Retinal pigment epithelial cell (primary cell): ENCODE measurements around the gene KIAA1217.

Source experiments
- DNase-seq: peaks from one replicate; pipeline ENCODE4 v3.0.0-alpha.2; 2010; ENCODE audit warnings: low read depth
- H3K4me3 ChIP-seq: 2 replicates; pipeline ENCODE4 v1.5.1; 2011; ENCODE audit warnings: mild to moderate bottlenecking, low read length, control low read depth, moderate library complexity
- TF ChIP-seq, protein P1 (sequence below): conservative IDR thresholded peaks from 2 replicates; pipeline ENCODE4 v1.5.1; 2011; ENCODE audit warnings: low read depth, low read length, control low read depth, inconsistent platforms

Gene KIAA1217

DNA sequence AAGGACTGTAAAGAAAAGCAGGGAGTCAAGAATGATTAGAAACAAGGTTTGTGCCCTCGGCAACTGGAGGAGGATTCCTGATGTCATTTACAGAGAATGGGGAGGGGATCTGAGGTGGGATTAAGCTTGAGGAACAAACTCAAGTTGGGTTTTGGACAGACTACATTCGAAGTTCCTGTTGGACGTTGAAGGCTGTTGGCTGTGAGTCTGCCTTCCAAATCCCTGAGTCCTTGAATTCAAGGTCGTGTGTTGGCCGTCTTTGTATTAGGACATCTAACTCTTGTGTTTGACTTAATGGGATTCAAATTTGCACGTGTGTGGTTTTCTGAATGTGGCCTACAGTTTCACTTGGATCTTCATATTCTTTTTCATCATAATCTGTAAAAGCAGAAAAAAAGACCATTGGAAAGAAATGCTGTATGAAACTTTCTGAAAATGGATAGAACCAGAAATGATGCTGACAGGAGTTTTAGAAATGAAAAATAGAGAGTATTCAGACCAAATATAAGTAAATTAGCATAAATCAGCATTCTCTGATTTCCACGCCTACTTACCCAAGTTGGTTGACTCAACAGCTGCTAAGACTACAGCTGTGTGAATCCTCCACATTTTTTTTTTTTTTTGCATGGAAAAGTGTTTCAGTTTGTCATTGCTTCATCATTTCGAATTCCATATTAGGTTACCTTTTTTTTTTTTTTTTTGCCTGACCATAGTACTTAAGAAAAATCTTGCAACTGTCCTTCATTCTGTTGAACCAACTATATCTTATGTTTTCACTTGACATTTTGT, 94.8 kb downstream of the KIAA1217 start:
- H3K4me3 ChIP-seq, result no peak overlapping the region
- TF ChIP-seq, protein P1, sequence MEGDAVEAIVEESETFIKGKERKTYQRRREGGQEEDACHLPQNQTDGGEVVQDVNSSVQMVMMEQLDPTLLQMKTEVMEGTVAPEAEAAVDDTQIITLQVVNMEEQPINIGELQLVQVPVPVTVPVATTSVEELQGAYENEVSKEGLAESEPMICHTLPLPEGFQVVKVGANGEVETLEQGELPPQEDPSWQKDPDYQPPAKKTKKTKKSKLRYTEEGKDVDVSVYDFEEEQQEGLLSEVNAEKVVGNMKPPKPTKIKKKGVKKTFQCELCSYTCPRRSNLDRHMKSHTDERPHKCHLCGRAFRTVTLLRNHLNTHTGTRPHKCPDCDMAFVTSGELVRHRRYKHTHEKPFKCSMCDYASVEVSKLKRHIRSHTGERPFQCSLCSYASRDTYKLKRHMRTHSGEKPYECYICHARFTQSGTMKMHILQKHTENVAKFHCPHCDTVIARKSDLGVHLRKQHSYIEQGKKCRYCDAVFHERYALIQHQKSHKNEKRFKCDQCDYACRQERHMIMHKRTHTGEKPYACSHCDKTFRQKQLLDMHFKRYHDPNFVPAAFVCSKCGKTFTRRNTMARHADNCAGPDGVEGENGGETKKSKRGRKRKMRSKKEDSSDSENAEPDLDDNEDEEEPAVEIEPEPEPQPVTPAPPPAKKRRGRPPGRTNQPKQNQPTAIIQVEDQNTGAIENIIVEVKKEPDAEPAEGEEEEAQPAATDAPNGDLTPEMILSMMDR, result no peak
- DNase-seq, result no peak

DNA sequence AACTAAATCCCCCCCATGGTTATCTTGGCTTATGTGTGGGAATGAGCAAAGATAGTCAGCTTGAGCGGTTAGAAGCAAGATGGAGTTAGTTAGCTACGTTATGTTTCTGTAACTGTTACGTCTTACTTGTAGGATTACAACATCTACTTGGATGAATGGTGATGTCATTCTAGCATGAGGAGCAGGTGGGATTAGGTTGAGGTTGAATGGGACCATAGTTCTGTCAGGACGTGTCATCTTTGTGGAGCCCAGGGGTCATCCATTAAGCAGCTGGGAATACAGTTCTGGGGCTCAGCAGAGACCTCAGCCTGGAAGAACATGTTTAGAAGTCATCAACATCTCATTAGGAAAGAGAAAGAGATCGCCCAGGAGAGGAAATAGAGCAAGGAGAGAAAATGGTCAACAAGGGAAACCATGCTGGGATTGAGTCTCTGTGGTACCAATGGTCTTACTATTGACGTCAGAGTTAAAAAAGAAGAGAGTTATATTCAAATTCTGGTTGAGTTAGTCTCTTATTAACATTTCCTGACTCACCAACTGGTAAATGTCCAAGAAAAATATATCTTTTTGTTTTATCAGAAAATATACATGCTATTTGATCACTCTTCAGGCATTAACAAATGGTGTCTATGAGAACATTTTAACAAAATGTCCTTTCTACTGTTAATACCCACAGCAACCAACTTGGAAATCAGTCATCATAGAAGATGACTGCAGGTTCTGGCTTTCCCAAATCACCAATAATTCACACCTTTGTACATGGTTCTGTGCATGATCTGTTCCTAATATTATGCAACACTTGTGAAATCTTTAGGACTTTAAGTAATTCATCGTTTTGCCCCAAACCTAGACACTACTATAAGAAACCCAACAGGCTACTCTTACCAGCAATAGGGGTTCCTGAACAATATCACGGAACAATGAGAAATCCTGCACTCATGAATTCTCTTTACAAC, 96.9 kb downstream of the KIAA1217 start:
- H3K4me3 ChIP-seq, result no peak overlapping the region
- TF ChIP-seq, protein P1, result no peak
- DNase-seq, result no peak

GRCh38 chr10:24306507-24306875, 97.6 kb downstream of the KIAA1217 start:
- TF ChIP-seq, protein P1, result no peak
- H3K4me3 ChIP-seq, result no peak overlapping the region
- no peak for DNase-seq

GRCh38 chr10:24307116-24307515, 98.2 kb downstream of the KIAA1217 start:
- no peak overlapping the region for H3K4me3 ChIP-seq
- DNase-seq, result no peak

GRCh38 chr10:24307696-24308485, 99.0 kb downstream of the KIAA1217 start:
- no peak overlapping the region for H3K4me3 ChIP-seq
- peak; percentile 69 for DNase-seq
- TF ChIP-seq, protein P1, result no peak

More at GRCh38 chr10:24307116-24307515, 98.2 kb downstream of the KIAA1217 start:
- TF ChIP-seq, protein P1, result no peak

GRCh38 chr10:24310104-24310503, 101.2 kb downstream of the KIAA1217 start:
- DNase-seq, result no peak
- TF ChIP-seq, protein P1, result no peak
- H3K4me3 ChIP-seq, result no peak overlapping the region
